Kidney epithelial cell (primary cell): ENCODE measurements around the gene RCN2. TPM values are rescaled to one million over a fixed set of nuclear protein-coding genes. Genes with fewer than 3 reads are reported as not detected.

ENCODE experiments used
- DNase-seq: peaks from one replicate; pipeline ENCODE4 v3.0.0-alpha.2; 2010; ENCODE audit warnings: low read depth
- H3K27me3 ChIP-seq: 2 replicates; pipeline ENCODE4 v1.6.0; 2011; ENCODE audit warnings: low read length; ENCODE audit not compliant: control insufficient read depth, insufficient read depth
- H3K36me3 ChIP-seq: 2 replicates; pipeline ENCODE4 v1.5.1; 2011; ENCODE audit warnings: low read length; ENCODE audit not compliant: control insufficient read depth, insufficient read depth
- H3K4me3 ChIP-seq: 2 replicates; pipeline ENCODE4 v1.5.1; 2011; ENCODE audit warnings: low read depth, mild to moderate bottlenecking, control low read depth, low read length
- CTCF ChIP-seq: IDR thresholded peaks from 2 replicates; pipeline ENCODE4 v1.5.1; 2011; ENCODE audit warnings: mild to moderate bottlenecking, moderate library complexity, low read length, control low read depth, inconsistent platforms; ENCODE audit not compliant: insufficient read depth, poor library complexity, severe bottlenecking
- total RNA-seq: library from RNA; depleted of rRNA; stranded (reverse); fragments of >200 nt; gene quantifications from 2 replicates; pipeline ENCODE4 v1.2.3, GENCODE V29; 2015

RCN2 gene
- total RNA-seq, 1 donor from 2014 or later: 119 TPM

- no peaks in the 10 kb centered on the region for H3K36me3 ChIP-seq
- H3K4me3 ChIP-seq: peak overlapping the region; percentile 55
- no peaks in the 10 kb centered on the region for H3K27me3 ChIP-seq
- DNase-seq: no peak
- no peak for TF ChIP-seq CTCF
Observed at GRCh38 chr15:76930831-76931396, 635 bp upstream of the RCN2 start.

GRCh38 chr15:76932135-76932966, 802 bp downstream of the RCN2 start:
- no peak for TF ChIP-seq CTCF
- peaks cover 1% of the 10 kb centered on the region for H3K36me3 ChIP-seq
- no peaks in the 10 kb centered on the region for H3K27me3 ChIP-seq
- DNase-seq: no peak
- peak overlapping the region; percentile 72 for H3K4me3 ChIP-seq

- DNase-seq: peak; percentile 77
- Histone ChIP-seq H3K36me3 (peaks cover 1% of the 10 kb centered on the region), H3K4me3 (no peak overlapping the region), H3K27me3 (no peaks in the 10 kb centered on the region)
- TF ChIP-seq CTCF: no peak
Observed at GRCh38 chr15:76935620-76936019, 4.1 kb downstream of the RCN2 start.

- H3K36me3 ChIP-seq: peaks cover 1% of the 10 kb centered on the region
- peak; percentile 16 for DNase-seq
- TF ChIP-seq CTCF: no peak
- no peaks in the 10 kb centered on the region for H3K27me3 ChIP-seq
- no peak overlapping the region for H3K4me3 ChIP-seq
Observed at GRCh38 chr15:76936671-76937070, 5.1 kb downstream of the RCN2 start.

GRCh38 chr15:76938752-76939151, 7.2 kb downstream of the RCN2 start:
- no peak for DNase-seq
- peaks cover 1% of the 10 kb centered on the region for H3K36me3 ChIP-seq
- TF ChIP-seq CTCF: no peak
- H3K4me3 ChIP-seq: no peak overlapping the region
- no peaks in the 10 kb centered on the region for H3K27me3 ChIP-seq
